ENCODE results near the gene CDH6.

CDH6 gene

DNA sequence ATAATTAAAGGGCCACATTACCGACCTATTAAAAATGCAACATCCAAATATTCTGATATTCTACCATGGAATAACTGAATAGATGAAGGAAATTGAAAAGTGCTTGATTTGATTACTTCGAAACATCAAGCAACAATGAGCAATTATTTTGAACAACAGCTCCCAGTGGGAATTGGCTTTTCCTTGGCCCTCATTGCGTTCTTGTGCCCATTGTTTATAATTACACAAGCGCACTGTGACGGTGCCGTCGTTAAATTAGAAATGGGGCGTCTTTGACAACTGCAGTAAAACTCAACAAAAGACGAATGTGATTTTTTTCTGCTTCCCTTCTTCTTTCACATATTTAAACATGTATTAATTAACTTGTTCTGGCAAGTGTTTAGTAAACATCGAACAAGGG, 61.6 kb downstream of the CDH6 start:
- no peak for DNase-seq

DNA sequence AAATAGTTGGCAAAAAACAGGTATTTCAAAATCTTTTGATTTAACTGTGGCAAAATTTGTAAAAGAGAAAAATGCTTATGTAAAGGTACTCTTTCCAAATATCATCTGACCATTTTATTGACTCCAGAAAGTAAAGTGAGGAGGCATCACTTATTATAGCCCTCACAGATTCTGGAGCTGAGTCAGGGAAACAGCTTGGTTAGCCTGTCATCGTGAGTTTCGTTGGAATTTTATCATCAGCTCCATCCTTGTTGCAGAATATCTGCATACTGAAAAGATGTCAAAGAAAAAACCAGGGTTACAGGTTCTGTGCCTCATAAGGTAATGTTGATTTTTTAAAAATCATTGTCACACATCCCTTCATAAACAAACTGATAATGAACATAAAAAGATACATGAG, 74.8 kb downstream of the CDH6 start:
- DNase-seq, result no peak

DNA sequence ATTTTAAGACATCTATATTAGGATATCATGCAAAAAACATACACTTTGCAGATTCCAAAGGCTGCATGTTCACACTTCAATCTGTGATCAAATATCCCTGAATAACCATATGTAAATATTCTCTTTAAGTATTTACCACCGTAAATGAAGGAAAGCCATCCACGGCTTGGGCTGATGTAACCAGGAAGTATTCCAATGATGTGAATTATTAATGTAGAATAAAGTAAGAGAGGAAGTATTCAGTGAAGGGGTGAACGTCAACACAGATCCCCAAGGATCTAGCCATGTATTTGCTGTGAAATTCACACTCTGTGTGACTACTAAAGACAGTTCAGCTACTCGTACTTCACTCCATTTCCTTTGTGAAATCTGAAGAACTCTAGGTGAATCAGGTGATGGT, 75.2 kb downstream of the CDH6 start:
- no peak for DNase-seq

GRCh38 chr5:31269259-31269658, 75.8 kb downstream of the CDH6 start:
- DNase-seq, result no peak

GRCh38 chr5:31270396-31270795, 76.9 kb downstream of the CDH6 start:
- DNase-seq, result no peak

DNA sequence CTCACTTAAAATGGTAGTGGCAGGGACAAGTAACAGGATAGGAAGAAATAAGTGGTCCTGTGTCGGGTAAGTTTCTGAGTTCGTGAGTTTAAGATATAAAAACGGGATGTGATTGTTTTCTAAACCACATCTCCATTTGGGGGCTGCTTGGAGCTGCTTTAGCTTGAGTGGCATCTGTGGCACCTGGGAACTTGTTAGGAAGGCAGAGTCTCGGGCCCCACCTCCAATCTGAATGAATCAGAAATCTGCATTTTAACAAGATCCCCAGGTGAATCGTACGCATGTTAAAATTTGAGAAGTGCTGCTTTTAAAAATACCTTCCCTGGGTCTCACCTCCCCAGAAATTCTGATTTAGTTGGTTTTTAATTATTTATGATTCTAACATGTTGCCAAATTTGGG, 78.1 kb downstream of the CDH6 start:
- DNase-seq, result no peak

- no peak for DNase-seq
Observed at GRCh38 chr5:31273161-31273560, 79.7 kb downstream of the CDH6 start.

DNA sequence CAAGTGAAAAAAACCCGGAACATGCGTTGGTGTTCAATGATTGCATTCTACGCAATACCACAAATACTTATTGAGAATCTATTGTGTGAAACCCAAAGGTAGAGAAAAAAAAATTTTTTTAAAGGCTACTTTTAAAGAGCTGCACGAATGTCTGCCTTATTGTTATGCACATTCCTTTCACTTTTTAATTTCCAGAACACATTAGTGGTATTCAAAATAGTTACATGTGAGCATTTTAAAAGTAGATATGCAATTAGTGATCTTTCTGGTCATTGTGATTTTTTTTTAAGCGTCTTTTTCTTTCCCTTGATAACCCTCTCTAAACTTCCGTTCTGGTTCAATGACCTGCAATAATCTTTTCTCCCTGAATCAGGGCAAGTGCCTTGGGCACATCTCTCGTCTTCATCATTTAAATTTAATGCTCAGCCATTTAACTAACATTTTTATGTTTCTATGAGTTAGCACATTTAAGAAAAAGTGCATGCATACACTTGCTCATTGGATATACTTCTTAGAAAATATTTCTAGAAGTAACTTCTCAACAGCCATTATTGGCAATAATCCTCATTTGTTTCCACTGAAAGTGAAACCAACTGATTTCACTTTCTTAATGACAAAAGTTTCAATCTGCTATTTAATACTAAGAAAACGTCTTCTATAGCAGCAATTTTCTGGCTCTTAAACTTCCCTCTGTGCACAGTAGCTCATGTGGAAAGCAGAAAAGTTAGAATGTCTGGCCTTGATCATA, 80.3 kb downstream of the CDH6 start:
- DNase-seq, result no peak

GRCh38 chr5:31280210-31280609, 86.7 kb downstream of the CDH6 start:
- DNase-seq, result no peak

DNA sequence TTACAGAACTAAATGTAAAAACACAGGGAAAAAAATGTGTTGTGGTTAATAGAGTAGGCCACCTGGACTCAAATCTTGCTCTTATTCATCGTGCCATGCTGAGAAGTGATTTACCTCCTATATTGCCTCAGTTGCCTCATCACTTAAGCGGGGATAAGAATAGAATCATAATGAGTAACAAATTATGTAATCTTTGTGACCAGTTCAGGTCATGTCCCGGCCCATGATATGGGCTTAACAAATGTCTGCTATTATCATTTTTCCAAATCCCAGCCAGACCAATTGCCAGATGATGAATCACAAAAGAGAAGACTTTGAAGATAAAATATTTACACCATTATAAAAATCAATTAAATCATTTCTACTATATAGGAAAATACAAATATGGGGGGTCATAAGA, 89.8 kb downstream of the CDH6 start:
- DNase-seq, result no peak

- DNase-seq, result no peak
Observed at GRCh38 chr5:31285025-31285424, 91.5 kb downstream of the CDH6 start.

GRCh38 chr5:31287985-31288384, 94.5 kb downstream of the CDH6 start:
- DNase-seq, result no peak

DNA sequence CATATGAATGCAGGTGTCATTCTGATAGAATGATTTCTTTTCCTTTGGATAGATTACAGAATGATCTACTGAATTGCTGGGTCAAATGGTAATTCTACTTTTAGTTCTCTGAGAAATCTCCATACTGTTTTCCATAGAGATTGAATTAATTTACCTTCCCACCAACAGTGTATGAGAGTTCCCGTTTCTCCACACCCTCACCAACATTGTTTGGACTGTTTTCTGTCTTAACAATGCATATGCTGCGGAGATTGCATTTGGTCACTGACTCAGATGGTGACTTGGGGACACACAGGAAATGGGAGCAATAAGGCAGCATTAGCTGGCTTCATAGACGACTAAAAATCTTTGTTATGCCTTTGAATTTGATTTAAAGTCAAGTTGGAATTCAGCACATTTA, 95.9 kb downstream of the CDH6 start:
- DNase-seq, result no peak

GRCh38 chr5:31291323-31291854, 97.9 kb downstream of the CDH6 start:
- DNase-seq, result no peak

- DNase-seq, result no peak
Observed at GRCh38 chr5:31300501-31300900, 107.0 kb downstream of the CDH6 start.

DNA sequence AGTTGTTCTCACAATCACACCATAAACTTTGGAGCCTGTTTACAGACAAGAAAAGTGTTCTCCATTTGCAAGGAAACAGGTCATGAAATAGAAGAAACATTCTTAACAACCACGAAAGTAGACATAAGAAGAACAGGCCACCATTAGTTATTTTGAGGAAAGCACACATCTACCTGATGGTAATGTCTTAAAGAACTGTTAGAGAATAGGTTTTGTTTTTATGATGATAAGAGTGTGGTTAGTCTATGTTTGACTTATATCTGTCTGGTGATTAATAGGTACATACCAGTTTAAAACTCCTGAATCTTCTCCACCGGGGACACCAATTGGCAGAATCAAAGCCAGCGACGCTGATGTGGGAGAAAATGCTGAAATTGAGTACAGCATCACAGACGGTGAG, 108.3 kb downstream of the CDH6 start:
- DNase-seq, result no peak

GRCh38 chr5:31303688-31304087, 110.2 kb downstream of the CDH6 start:
- DNase-seq, result no peak

DNA sequence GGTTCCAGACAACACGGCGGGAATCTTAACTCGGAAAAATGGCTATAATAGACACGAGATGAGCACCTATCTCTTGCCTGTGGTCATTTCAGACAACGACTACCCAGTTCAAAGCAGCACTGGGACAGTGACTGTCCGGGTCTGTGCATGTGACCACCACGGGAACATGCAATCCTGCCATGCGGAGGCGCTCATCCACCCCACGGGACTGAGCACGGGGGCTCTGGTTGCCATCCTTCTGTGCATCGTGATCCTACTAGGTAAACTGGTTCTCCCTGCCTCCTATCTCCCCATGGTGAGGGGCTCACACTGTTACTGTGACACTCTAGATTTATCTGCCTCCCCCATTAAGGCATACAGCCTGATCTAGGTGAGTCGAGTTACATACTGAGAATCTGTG, 124.2 kb downstream of the CDH6 start:
- DNase-seq, result no peak

GRCh38 chr5:31319335-31319734, 125.8 kb downstream of the CDH6 start:
- DNase-seq, result no peak

GRCh38 chr5:31322946-31323345, 129.5 kb downstream of the CDH6 start:
- no peak for DNase-seq

- DNase-seq, result no peak
Observed at GRCh38 chr5:31324842-31325241, 131.4 kb downstream of the CDH6 start.

DNA sequence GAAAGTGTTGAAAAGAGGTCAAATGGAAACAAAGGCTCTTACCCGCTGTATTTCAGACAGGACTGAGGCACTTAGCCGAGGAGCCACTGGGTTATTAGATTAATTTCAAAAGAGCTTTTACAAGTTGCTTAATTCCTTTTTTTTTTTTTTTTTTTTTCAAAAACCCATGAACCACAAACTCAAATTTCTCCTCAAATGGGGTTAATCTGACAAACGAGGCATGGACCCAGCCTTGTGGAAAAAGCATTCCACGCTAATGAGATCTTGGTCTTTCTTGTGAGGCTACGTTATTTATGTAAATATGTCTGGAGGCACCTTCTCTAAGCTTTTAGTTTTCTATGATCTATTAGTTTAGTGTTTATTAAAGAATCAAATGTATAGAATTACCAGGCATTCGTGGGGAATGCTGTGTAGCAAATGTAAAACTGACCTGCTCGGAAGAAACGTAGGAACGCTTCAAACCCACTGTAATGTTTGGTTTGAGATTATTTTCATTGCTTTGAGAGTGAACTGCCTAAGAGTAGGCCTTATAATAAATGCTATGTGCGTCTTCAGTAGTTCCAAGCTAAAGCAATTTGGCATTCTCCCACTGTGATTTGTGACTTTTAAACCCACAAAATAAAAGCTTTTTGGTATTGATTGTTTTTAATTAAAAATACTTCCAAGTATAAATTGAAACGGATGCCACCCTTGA, 134.7 kb downstream of the CDH6 start:
- no peak for DNase-seq

- DNase-seq, result no peak
Observed at GRCh38 chr5:31329715-31330114, 136.2 kb downstream of the CDH6 start.

GRCh38 chr5:31332160-31332559, 138.7 kb downstream of the CDH6 start:
- DNase-seq, result no peak

DNA sequence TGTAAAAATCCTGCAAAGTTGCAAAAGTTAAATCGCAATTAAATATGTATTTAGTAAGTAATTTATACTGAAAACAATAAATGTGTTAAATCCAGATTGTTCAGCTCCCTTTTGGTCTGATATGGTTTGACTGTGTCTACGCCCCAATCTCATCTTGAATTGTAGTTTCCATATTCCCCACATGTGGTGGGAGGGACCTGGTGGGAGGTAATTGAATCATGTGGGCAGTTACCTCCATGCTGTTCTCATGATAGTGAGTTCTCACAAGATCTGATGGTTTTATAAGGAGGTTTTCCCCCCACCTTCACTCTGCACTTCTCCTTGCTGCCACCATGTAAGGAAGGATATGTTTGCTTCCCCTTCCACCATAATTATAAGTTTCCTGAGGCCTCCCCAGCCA, 140.0 kb downstream of the CDH6 start:
- no peak for DNase-seq

Data from NCI-H1048 (cell line).